ENCODE data around the gene PHACTR3. TPM values are rescaled to one million over a fixed set of nuclear protein-coding genes. Genes with fewer than 3 reads are reported as not detected.

PHACTR3 gene
- total RNA-seq, 1 experiment from 2014 or later: not detected

DNA sequence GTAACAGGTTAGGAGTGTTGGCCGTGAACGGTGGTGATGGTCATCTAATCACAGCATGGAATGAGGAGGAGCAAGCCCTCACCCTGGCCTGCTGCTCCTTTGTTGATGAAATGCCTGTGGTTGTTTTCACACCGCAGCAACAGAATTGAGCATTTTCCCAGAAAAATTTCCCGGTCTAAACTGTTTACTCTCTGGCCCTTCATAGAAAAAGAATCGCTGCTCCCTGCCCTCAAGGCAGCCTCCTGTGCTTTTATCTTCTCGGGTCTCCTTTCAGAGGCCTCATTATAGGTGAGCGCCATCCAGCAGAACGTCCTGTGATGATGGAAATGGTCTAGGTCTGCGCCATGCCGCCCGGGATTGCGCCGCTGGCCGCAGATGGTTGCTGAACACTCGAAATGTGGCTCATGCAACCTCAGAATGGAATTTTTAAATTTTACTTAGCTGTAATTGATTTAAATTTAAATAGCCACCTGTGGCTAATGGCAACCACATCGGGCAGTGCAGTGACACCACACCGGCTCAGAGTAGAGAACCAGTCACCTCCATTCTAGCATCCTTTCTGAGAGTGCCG lies 30.2 kb downstream of the PHACTR3 start:
- Histone ChIP-seq H3K4me3 (replicated peaks in 1 of 2; ENCODE audit: low read depth in 1 of 2, low read length in 2 of 2) (no peak overlapping the region), H3K9me3 (ENCODE audit: control insufficient read depth in 1 of 2, insufficient read depth in 1 of 2, low read depth in 1 of 2, low read length in 2 of 2) (no peaks in the 10 kb centered on the region), H3K4me1 (ENCODE audit: control insufficient read depth in 1 of 2, insufficient read depth in 2 of 2, low read length in 2 of 2) (no peaks in the 10 kb centered on the region), H3K9ac (ENCODE audit: low read length) (no peak overlapping the region), H3K9me2 (ENCODE audit: insufficient read depth) (no peaks in the 10 kb centered on the region), H3K36me3 (ENCODE audit: control insufficient read depth in 1 of 2, insufficient read depth in 2 of 2, low read length in 2 of 2) (no peaks in the 10 kb centered on the region), H2AFZ (ENCODE audit: low read depth, low read length, poor library complexity, severe bottlenecking) (no peak overlapping the region), H3K27ac (ENCODE audit: low read depth, low read length) (no peak overlapping the region), H4K20me1 (ENCODE audit: insufficient read depth) (no peaks in the 10 kb centered on the region), H3K4me2 (ENCODE audit: low read length) (no peak overlapping the region), H3K79me2 (ENCODE audit: insufficient read depth, low read length) (no peaks in the 10 kb centered on the region), H3K27me3 (ENCODE audit: insufficient read depth, low read length) (peaks cover 45% of the 10 kb centered on the region)
- DNase-seq (ENCODE audit: low read depth, low spot score) (no peak), ATAC-seq (no peak)
- CTCF ChIA-PET: no interaction called here
- TF ChIP-seq, protein P1, sequence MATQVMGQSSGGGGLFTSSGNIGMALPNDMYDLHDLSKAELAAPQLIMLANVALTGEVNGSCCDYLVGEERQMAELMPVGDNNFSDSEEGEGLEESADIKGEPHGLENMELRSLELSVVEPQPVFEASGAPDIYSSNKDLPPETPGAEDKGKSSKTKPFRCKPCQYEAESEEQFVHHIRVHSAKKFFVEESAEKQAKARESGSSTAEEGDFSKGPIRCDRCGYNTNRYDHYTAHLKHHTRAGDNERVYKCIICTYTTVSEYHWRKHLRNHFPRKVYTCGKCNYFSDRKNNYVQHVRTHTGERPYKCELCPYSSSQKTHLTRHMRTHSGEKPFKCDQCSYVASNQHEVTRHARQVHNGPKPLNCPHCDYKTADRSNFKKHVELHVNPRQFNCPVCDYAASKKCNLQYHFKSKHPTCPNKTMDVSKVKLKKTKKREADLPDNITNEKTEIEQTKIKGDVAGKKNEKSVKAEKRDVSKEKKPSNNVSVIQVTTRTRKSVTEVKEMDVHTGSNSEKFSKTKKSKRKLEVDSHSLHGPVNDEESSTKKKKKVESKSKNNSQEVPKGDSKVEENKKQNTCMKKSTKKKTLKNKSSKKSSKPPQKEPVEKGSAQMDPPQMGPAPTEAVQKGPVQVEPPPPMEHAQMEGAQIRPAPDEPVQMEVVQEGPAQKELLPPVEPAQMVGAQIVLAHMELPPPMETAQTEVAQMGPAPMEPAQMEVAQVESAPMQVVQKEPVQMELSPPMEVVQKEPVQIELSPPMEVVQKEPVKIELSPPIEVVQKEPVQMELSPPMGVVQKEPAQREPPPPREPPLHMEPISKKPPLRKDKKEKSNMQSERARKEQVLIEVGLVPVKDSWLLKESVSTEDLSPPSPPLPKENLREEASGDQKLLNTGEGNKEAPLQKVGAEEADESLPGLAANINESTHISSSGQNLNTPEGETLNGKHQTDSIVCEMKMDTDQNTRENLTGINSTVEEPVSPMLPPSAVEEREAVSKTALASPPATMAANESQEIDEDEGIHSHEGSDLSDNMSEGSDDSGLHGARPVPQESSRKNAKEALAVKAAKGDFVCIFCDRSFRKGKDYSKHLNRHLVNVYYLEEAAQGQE (IDR thresholded peaks at IDR 0.05; ENCODE audit: low read depth): no peak
- TF ChIP-seq ELF1 (IDR thresholded peaks at IDR 0.05; ENCODE audit: borderline replicate concordance, low read depth): no peak
- TF ChIP-seq POLR2AphosphoS5 (IDR thresholded peaks at IDR 0.05; ENCODE audit: low read depth, low read length): no peak
- TF ChIP-seq EGR1 (IDR thresholded peaks at IDR 0.05; ENCODE audit: low read depth): no peak
- no peak for TF ChIP-seq FOSL1 (IDR thresholded peaks at IDR 0.05; ENCODE audit: low read depth)
- no peak for TF ChIP-seq RAD21 (IDR thresholded peaks at IDR 0.05; ENCODE audit: low read depth)
- TF ChIP-seq, protein P2, sequence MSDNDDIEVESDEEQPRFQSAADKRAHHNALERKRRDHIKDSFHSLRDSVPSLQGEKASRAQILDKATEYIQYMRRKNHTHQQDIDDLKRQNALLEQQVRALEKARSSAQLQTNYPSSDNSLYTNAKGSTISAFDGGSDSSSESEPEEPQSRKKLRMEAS (IDR thresholded peaks at IDR 0.05): no peak
- TF ChIP-seq JUND (IDR thresholded peaks at IDR 0.05): no peak
- no peak for TF ChIP-seq EZH2phosphoT487 (IDR thresholded peaks at IDR 0.05; ENCODE audit: borderline replicate concordance)
- TF ChIP-seq EZH2 (IDR thresholded peaks at IDR 0.05): no peak
- no peak for TF ChIP-seq CEBPB (IDR thresholded peaks at IDR 0.05; ENCODE audit: low read depth)
- no peak for TF ChIP-seq ZFX (IDR thresholded peaks at IDR 0.05)
- TF ChIP-seq, protein P3, sequence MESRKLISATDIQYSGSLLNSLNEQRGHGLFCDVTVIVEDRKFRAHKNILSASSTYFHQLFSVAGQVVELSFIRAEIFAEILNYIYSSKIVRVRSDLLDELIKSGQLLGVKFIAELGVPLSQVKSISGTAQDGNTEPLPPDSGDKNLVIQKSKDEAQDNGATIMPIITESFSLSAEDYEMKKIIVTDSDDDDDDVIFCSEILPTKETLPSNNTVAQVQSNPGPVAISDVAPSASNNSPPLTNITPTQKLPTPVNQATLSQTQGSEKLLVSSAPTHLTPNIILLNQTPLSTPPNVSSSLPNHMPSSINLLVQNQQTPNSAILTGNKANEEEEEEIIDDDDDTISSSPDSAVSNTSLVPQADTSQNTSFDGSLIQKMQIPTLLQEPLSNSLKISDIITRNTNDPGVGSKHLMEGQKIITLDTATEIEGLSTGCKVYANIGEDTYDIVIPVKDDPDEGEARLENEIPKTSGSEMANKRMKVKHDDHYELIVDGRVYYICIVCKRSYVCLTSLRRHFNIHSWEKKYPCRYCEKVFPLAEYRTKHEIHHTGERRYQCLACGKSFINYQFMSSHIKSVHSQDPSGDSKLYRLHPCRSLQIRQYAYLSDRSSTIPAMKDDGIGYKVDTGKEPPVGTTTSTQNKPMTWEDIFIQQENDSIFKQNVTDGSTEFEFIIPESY (IDR thresholded peaks at IDR 0.05; ENCODE audit: extremely low read depth, insufficient replicate concordance, low read length): no peak
- no peak for TF ChIP-seq SRF (IDR thresholded peaks at IDR 0.05; ENCODE audit: low read depth)
- no peak for TF ChIP-seq POLR2A (IDR thresholded peaks at IDR 0.05; ENCODE audit: borderline replicate concordance, extremely low read depth, insufficient read depth, insufficient read length)
- no peak for TF ChIP-seq SIN3A (IDR thresholded peaks at IDR 0.05; ENCODE audit: low read depth)
- no peak for TF ChIP-seq YY1 (IDR thresholded peaks at IDR 0.05; ENCODE audit: extremely low read depth, insufficient replicate concordance, low read depth, low read length)
- TF ChIP-seq, protein P4, sequence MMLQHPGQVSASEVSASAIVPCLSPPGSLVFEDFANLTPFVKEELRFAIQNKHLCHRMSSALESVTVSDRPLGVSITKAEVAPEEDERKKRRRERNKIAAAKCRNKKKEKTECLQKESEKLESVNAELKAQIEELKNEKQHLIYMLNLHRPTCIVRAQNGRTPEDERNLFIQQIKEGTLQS (IDR thresholded peaks at IDR 0.05): no peak
- TF ChIP-seq CBX3 (IDR thresholded peaks at IDR 0.05; ENCODE audit: low read depth): no peak
- no TSS peak for BruUV-seq (replicated peaks)
- intact Hi-C loops (cut with micrococcal nuclease): no loop called here
- POLR2A ChIA-PET: no interaction called here
- RAD21 ChIA-PET (ENCODE audit: low non-redundant PET in 1 of 2, low total read pairs in 2 of 2, uncharacterized antibody in 2 of 2, unreplicated experiment in 2 of 2): no interaction called here

Data from HCT116 (cell line).